Activated CD8-positive, alpha-beta memory T cell treated with anti-CD3 and anti-CD28 coated beads for 36 hours (primary cell): ENCODE data around the gene ELAC1. TPM values are rescaled to one million over a fixed set of nuclear protein-coding genes. Genes with fewer than 3 reads are reported as not detected.
"Not testable (repeated sequence)": the region's sequence is repeated elsewhere in the genome, so short reads cannot be mapped to it uniquely, and the experiment has no call there.

ENCODE experiments used
- CTCF ChIA-PET: fragments of 350-600 bp; sonication (Branson Sonifier 250); formaldehyde crosslinking; loops from one replicate; lab custom pipeline; 2021; ENCODE audit warnings: antibody characterized with exemption; lab: Charles Lee
- POLR2A ChIA-PET: fragments of 350-600 bp; sonication (Branson Sonifier 250); formaldehyde crosslinking; loops from one replicate; lab custom pipeline; 2021; ENCODE audit warnings: antibody characterized with exemption; lab: Charles Lee
- total RNA-seq, 2 experiments: library from RNA; stranded (reverse); gene quantifications; one replicate each; pipeline ENCODE4 v1.2.3, GENCODE V29; 2021

ELAC1 gene, protein sequence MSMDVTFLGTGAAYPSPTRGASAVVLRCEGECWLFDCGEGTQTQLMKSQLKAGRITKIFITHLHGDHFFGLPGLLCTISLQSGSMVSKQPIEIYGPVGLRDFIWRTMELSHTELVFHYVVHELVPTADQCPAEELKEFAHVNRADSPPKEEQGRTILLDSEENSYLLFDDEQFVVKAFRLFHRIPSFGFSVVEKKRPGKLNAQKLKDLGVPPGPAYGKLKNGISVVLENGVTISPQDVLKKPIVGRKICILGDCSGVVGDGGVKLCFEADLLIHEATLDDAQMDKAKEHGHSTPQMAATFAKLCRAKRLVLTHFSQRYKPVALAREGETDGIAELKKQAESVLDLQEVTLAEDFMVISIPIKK
- total RNA-seq = 1 to 10 TPM; 8.2 to 9.5 TPM

DNA sequence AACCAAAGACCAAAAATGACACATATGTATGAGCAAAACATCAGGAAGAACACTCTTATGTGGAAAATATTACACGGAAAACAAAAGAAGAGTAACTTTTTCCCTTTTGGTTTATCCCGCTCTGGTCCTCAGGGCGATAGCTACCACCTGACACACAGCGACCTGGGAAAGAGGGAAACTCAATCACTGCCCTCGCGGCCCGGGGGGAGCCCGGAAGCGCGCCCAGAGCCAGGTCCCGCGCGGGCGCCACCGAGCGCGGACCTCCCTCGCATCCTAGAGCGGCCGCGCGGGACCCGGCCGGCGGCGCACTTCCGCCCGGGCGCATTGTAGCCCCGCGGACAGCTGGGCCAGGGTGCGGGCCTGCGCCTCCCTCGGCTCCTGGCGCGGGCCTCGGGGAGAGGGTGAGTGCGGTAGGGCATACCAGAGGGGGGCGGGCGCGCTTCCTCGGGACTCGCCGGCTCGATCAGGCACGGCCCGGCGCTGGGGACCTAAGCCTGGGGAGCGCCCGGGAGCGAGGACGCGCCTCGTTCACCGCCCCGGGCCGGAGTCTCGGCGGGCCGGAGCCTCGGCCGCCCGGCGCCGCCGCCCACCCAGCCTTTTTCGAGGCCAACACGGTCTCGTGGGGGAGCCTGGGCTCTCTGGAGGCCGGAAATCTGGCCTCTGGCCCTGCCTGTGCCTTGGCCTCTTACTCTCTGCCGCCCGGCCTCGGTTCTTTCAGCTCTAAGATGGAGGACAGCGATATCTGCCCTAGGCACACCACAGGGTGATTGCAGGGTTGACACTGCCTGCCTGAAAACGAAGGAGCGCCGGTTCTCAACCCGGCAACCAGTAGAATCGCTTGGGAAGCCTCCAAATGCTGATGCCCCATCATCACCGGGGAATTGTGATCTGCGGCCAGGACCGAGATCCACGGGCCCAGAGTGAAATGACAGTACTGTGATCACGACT, at the start of gene ELAC1:
TSS of gene ELAC1 (plus strand) at position 327 of the 948 bp plus-strand sequence. CDS start 6,365 bp downstream, outside the sequence.
- ChIA-PET POLR2A (interaction anchor here (0.6 to 3.0 kb wide), 7 partner anchors 15 to 89 kb away, joined by 3 to 34 read pairs (median 5); partner anchors contain the start of genes ME2 and SMAD4), CTCF (interaction anchor here (1.1 to 1.5 kb wide), 2 partner anchors 64 to 89 kb away, joined by 3 to 4 read pairs; partner anchors contain the start of gene ME2)

DNA sequence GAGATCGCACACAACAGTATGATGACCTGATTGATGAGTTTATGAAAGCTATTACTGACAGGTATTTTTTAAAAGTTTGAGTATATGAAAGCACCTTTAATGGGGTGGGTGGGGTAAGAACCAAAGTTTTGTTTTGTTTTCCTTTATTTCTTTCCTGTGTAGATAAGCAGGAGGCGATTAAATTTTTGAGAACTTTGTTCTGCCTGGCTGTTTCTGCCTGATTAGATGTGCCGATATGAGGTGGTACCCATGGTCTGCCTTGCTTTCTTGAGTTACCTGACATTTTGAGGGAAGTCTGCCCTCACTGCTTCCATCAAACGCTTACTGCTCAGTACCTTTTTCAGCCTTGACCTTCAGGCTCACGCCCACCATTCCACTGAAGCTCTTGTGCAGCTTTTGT, 49.7 kb upstream of the ELAC1 start:
- CTCF ChIA-PET = interaction anchor here (1.0 kb wide), 1 partner anchor 8 kb away, joined by 3 read pairs; no protein-coding TSS in a partner anchor

DNA sequence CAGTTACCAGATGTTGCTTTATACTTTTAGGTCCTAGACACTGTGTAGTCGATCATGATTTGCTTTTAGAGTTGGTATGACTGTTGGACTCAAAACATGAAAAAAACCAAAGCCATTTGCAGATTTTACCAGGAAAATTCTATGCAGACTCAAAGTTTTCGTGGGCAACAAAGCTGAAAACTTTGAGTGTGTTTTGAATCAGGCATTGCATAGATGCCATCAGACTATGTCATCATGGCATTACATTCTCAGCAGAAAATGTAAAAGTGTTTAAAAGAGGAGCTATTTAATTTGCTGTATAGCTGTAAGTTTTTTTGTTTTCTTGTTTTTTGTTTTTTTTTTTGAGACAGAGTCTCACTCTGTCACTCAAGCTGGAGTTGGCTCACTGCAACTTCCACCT, 43.5 kb upstream of the ELAC1 start:
- POLR2A ChIA-PET = no interaction called here
- CTCF ChIA-PET = no interaction called here

More for the DNA sequence above, 49.7 kb upstream of the ELAC1 start:
- POLR2A ChIA-PET = no interaction called here

DNA sequence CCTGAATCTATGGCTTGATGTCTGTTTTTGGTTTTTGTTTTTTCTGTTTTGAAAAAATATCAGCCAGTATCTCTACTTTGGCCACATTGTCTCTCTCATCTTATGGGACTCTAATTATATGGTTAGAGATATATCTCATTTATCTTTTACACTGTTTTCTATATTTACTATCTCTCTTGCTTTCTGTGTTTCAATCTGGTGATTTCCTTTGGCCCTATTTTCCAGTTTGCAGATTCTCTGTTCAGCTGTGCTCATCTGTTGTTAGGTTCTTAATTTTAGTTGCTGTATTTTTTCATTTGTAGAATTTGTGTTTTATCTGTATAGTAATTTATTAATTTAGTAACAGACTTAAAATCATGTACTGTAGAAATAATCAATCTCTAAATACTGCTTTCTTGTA, 41.3 kb upstream of the ELAC1 start:
- ChIA-PET CTCF (no interaction called here), POLR2A (no interaction called here)

DNA sequence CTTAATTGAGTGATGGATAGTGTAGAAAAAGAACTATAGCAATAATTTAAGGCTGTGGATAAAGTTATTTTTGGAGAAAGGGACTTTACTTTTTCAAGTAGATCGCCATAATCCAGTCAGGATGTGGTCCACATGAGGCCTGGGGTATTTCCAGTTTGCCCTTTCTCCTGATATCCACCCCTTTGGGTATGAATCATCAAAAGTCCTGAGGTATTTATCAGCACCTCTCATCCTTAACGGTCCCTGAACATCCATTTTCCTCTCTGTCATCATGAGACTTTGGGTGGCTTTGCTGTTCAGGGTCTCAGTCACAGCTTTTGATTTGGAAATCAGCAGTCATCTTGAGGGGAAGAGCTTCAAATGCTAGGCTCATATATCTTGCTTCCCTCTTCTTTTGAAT, 39.3 kb upstream of the ELAC1 start:
- ChIA-PET POLR2A (no interaction called here), CTCF (no interaction called here)

DNA sequence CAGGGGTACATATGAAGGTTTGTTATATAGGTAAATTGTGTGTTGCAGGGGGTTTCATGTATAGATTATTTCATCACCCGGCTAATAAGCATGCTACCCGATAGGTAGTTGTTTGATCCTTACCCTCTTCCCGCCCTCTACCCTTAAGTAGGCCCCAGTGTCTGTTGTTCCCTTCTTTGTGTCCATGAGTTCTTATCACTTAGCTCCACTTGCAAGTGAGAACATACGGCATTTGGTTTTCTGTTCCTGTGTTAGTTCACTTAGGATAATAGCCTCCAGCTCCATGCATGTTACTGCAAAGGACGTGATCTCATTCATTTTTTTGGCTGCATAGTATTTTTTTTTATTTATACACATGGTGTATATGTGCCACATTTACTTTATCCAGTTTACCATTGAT, 34.2 kb upstream of the ELAC1 start:
- ChIA-PET CTCF (interaction anchor here (1.2 to 1.4 kb wide), 2 partner anchors 12 to 33 kb away, joined by 3 to 5 read pairs; no protein-coding TSS in a partner anchor), POLR2A (no interaction called here)

DNA sequence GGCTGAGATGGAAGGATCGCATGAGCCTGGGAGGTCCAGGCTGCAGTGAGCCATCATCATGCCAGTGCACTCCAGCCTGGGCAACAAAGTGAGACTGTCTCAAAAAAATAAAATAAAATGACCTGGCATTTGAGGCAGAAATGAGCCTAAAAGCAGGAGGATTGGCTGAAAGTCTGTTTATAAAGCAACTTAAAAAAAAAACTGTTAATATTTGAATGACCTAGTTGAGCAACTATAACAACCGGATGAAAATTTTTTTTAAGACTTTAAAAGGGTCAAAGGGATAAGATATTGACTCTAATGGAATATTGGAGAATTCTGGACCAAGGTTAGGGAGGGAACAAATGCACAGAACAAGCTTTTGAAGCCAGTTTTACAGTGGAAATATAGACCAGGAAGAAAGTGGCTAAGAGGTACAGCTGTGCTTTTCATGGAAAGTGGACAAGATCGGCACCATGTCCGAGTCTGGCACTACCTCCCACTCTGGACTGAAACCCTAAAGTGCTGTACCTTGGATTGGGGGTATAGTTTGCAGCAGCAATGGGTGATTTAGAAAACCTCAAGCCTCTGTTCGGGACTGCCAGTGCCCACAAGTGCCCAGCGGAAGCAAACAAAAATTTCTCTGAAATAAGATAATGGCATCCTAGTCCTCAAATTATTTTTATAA, 33.2 kb upstream of the ELAC1 start:
- ChIA-PET POLR2A (interaction anchor here (0.7 kb wide), 1 partner anchor 15 kb away, joined by 5 read pairs; no protein-coding TSS in a partner anchor), CTCF (no interaction called here)

DNA sequence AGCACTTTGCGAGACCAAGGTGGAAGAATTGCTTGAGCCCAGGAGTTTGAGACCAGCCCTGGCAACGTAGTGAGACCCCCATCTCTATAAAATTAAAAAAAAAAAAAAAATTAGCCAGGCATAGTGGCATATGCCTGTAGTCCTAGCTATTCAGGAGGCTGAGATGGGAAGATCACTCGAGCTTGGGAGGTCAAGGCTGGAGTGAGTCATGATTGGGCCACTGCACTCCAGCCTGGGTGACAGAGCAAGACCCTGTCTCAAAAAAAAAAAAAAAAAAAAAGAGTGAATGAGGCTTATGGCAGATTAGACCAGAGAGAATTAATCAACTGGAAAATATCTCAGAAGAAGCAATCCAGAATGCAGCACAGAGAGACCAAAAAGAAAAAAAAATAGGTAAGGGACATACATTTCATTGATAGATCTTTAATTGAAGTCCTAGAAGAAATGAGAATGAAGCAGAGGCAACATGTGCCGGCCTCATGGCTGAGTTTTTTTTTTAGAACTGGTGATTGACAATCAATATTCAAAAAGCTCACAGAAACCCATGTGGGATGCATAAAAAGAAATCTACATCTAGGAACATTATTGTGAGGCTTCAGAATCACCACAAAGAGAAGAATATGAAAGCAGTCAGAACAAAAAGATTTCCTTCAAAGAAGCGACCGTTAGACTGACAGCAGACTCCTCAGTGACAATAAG, 32.2 kb upstream of the ELAC1 start:
- ChIA-PET CTCF (interaction anchor here (0.6 kb wide), 1 partner anchor 47 kb away, joined by 3 read pairs; no protein-coding TSS in a partner anchor), POLR2A (interaction anchor here (0.7 kb wide), 1 partner anchor 14 kb away, joined by 5 read pairs; no protein-coding TSS in a partner anchor)

DNA sequence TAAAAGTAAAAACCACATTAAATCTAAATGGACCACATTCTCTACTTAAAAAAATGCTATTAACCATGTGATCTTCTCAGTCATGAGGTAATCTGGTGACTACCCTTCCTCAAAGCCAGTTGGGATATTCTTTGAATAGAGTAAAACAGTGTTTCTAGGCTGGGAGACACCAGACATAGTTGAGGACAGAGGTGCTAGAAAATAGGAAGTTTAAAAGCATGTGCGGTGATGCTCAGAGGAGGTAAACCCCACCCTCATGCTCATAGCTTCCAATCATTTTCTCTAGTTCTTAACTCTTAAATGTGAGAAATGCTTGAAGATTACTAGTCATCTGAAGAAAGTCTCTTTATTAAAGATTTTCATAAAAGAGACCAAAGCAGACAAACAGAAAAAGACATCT, 30.7 kb upstream of the ELAC1 start:
- ChIA-PET POLR2A (no interaction called here), CTCF (no interaction called here)

DNA sequence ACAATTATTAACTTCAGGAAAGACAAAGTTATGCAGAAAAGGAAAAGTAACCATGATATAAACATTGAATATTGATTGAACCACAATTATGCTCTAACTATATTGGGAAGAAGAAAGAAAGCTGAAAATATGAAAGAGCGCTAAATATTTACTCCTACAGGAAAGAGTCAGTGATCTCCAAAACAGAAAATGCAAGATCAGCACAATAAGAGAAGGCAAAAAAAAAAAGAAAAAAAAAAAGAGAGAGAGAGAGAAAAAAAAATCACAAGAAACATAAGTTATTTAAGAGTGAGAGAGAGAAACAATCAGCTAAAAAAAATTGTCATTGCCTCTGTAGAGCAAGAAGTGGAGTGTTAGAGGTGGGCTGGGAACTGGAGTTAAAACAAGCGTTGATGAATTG, 28.9 kb upstream of the ELAC1 start:
- CTCF ChIA-PET = interaction anchor here (0.7 kb wide), 1 partner anchor 118 kb away, joined by 3 read pairs; no protein-coding TSS in a partner anchor
- POLR2A ChIA-PET = interaction anchor here (0.7 kb wide), 1 partner anchor 11 kb away, joined by 7 read pairs; no protein-coding TSS in a partner anchor

DNA sequence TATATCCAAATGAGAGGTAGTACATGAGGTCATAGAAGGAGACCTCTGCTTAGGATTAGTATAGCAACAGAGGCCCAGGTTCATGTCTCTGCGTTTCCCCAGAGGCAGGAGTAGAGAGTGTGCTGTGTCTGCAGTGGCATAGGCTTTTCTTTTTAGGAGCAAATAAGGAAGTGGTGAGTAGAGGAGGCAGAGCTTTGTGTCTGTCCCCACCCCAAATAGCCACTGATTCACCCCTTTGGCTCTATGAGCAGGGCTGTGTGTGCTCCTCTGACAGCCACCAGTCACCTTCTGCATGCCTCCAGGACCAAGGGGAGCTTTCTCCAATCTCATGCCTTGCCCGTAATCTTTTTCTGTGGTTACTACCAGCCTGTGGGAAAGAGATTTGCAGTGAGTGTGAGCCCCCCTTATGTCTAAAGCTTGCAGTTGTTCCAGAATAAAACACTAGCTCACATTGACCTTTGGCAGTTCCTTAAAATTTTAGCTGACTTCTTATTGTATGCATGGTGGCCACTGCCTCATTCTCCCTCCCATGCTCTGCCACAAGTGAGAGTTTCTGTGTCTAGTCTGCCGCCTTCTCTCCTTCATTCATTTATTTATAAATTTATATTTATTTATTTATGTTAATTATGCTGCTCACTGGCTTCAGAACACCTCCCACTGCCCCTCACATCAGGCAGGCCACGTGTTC, 23.5 kb upstream of the ELAC1 start:
- ChIA-PET POLR2A (no interaction called here), CTCF (interaction anchor here (0.6 kb wide), 1 partner anchor 136 kb away, joined by 3 read pairs; no protein-coding TSS in a partner anchor)

DNA sequence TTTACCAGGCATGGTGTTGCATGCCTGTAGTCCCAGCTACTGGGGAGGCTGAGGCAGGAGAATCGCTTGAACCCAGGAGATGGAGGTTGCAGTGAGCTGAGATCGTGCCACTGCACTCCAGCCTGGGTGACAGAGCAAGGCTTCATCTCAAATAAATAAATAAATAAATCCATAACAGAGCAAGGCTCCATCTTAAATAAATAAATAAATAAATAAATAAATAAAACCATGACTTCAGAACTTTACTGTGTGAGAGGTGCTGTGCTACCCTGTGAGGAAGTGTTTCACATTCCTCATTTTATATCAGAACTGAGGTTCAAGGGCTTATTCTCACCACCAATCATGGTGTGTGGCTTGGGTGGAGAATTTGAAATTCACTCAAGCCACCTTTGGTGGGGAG, 21.9 kb upstream of the ELAC1 start:
- POLR2A ChIA-PET, CTCF ChIA-PET: not testable (repeated sequence)

DNA sequence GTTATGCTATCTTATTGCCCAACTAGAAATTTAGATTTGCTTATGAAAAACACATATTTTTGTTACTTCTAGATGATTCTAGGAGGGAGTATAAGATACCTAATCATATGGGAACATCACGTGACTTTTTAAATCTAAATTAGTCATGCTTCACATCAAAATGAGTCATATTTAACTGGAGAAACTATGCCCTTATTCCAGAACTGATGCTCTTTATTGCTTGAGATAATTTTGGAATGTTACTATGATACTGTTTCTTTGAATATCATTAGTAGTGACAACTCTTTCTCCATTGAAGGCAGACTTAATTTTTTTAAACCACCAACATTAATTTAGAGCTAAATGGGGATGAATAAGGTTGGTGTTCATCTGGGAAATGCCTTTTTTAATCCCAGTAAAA, 19.9 kb upstream of the ELAC1 start:
- POLR2A ChIA-PET = no interaction called here
- CTCF ChIA-PET = no interaction called here

DNA sequence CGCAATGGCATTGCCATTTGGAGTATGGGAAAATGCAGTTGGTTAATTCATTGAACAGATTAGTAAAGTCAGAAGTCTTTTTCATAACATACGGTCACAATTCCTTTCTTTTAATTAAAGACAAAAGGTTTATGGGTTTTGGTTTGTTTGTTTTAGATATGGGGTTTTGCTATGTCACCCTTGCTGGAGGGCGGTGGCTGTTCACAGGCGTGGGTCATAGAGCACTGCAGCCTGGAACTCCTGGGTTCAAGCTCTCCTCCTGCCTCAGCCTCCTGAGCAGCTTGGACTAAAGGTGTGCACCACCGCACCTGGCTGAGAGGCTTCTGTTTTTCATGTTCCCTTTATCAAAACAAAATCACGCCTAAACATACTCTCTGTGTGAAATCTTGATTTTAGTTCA, 18.7 kb upstream of the ELAC1 start:
- POLR2A ChIA-PET = no interaction called here
- CTCF ChIA-PET = no interaction called here

DNA sequence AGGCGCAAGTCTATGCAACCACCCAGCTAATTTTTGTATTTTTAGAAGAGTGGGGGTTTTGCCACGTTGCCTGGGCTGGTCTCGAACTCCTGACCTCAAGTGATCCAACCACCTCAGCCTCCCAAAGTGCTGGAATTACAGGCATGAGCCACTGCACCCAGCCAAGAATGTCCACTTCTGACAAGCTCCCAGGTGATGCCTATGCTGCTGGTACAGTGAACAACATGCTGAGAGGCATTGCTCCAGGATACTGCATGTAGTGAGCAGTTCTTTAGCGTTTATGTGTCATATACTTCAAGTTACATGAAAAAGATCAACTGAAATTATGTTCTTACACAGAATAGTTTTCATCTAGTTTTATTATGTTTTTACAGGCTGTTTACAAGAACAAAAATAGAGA, 17.2 kb upstream of the ELAC1 start:
- CTCF ChIA-PET = no interaction called here
- POLR2A ChIA-PET = interaction anchor here (0.9 kb wide), 1 partner anchor 15 kb away, joined by 5 read pairs; no protein-coding TSS in a partner anchor

DNA sequence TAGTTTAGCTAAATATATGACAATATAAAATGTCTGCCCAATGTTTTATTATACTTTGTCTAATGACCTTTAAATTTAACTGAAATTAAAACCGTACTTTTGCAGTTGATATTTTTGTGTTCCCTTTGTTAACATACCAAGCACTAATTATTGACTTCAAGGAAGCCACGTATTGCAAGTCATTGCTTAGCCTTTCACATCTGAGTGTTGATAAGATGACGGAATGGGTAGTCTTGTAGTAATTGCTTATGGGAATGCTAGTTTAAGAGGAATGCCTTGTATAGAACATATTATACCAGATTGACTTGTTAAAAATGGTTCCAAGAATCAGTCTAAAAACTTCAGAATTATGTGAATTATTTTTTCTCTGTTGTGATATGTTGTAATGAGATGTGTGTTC, 14.0 kb upstream of the ELAC1 start:
- CTCF ChIA-PET = no interaction called here
- POLR2A ChIA-PET = no interaction called here

DNA sequence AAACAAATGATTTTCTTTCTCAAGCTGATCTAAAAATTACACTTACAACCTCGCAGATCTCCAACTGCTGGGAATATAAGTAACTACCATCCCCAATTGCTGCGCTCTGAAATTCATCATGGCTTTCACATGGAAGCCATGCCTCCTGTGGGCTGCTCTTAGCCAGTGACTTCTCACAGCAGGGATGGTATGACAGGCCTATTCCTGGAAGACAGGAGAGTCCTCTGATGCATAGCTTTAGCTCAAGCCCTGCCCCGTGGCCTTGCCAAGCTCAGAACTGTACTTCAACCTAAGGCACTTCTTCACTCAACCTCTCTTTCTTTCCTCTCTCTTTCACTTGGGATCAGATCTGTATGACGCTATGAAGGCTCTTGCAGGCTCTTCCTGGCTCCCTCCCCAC, 12.6 kb upstream of the ELAC1 start:
- ChIA-PET CTCF (no interaction called here), POLR2A (no interaction called here)

DNA sequence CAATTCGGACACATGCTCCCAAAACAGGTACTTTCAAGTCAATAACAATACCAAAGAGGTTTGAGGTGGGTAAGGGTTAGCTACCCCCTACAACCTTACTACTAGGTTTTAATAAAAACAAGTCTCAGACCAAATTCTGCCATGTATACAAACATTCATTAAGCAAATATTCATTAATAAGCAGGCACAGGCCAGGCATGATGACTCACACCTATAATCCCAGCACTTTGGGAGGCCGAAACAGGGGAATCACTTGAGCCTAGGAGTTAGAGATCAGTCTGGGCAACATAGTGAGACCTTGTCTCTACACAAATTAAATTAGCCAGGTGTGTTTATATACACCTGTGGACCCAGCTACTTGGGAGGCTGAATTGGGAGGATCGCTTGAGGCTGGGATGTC, 11.7 kb upstream of the ELAC1 start:
- CTCF ChIA-PET = no interaction called here
- POLR2A ChIA-PET = interaction anchor here (0.6 kb wide), 1 partner anchor 11 kb away, joined by 7 read pairs; no protein-coding TSS in a partner anchor
